ENCODE measurements around the gene GRB7.
"Not testable (repeated sequence)": the region's sequence is repeated elsewhere in the genome, so short reads cannot be mapped to it uniquely, and the experiment has no call there.

GRCh38 chr17:39725923-39726322 is 11.8 kb upstream of the GRB7 start:
- TF ChIP-seq PHF8 (IDR thresholded peaks at IDR 0.05; ENCODE audit: borderline replicate concordance, low read depth); EP300 (IDR thresholded peaks at IDR 0.05); CTCF (IDR thresholded peaks at IDR 0.05); EHMT2 (IDR thresholded peaks at IDR 0.05; ENCODE audit: low read depth); RFX5 (IDR thresholded peaks at IDR 0.05); RNF2 (IDR thresholded peaks at IDR 0.05; ENCODE audit: borderline replicate concordance, low read depth); TFCP2L1 (CRISPR knock-in tag; IDR thresholded peaks at IDR 0.05); BHLHE40 (IDR thresholded peaks at IDR 0.05; ENCODE audit: low read depth, low read length); CHD2 (IDR thresholded peaks at IDR 0.05; ENCODE audit: low read length, partially characterized antibody); MYC (IDR thresholded peaks at IDR 0.05; ENCODE audit: borderline replicate concordance, low read length); POLR2A (IDR thresholded peaks at IDR 0.05; ENCODE audit: low read length); MAFK (IDR thresholded peaks at IDR 0.05; ENCODE audit: partially characterized antibody); NR3C1 (IDR thresholded peaks at IDR 0.05): not testable (repeated sequence)

All from A549 (cell line).